Measurements from ENCODE around the gene RCC1. TPM values are rescaled to one million over a fixed set of nuclear protein-coding genes. Genes with fewer than 3 reads are reported as not detected.

Gene RCC1
- total and polyA plus RNA-seq, 2 experiments from 2014 or later, result 36.9 to 97.4 TPM

DNA sequence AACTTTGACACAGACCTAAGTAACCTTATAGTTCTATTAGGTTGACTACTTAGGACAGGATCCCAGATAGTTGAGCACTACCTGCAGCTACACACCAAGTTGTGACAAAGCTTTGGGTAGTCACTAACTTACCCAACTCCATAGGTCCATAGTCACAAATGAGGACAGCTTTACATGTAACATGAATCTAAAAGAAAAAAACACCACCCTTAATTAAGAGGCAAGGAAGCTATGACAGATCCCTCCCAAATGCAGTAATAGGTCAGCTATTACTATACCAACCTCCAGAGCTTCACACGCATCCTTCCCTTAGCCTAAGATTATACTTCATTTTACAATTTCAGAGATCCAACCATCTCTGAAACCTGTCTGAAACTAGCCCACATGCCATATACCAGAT, 73.6 kb downstream of the RCC1 start (continued):
- no peak for TF ChIP-seq CREB1 (CRISPR knock-in tag; IDR thresholded peaks at IDR 0.05; ENCODE audit: low read depth)
- TF ChIP-seq, protein P1, sequence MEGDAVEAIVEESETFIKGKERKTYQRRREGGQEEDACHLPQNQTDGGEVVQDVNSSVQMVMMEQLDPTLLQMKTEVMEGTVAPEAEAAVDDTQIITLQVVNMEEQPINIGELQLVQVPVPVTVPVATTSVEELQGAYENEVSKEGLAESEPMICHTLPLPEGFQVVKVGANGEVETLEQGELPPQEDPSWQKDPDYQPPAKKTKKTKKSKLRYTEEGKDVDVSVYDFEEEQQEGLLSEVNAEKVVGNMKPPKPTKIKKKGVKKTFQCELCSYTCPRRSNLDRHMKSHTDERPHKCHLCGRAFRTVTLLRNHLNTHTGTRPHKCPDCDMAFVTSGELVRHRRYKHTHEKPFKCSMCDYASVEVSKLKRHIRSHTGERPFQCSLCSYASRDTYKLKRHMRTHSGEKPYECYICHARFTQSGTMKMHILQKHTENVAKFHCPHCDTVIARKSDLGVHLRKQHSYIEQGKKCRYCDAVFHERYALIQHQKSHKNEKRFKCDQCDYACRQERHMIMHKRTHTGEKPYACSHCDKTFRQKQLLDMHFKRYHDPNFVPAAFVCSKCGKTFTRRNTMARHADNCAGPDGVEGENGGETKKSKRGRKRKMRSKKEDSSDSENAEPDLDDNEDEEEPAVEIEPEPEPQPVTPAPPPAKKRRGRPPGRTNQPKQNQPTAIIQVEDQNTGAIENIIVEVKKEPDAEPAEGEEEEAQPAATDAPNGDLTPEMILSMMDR (conservative IDR thresholded peaks at IDR 0.05; ENCODE audit: low read depth in 2 of 2), result no peak

DNA sequence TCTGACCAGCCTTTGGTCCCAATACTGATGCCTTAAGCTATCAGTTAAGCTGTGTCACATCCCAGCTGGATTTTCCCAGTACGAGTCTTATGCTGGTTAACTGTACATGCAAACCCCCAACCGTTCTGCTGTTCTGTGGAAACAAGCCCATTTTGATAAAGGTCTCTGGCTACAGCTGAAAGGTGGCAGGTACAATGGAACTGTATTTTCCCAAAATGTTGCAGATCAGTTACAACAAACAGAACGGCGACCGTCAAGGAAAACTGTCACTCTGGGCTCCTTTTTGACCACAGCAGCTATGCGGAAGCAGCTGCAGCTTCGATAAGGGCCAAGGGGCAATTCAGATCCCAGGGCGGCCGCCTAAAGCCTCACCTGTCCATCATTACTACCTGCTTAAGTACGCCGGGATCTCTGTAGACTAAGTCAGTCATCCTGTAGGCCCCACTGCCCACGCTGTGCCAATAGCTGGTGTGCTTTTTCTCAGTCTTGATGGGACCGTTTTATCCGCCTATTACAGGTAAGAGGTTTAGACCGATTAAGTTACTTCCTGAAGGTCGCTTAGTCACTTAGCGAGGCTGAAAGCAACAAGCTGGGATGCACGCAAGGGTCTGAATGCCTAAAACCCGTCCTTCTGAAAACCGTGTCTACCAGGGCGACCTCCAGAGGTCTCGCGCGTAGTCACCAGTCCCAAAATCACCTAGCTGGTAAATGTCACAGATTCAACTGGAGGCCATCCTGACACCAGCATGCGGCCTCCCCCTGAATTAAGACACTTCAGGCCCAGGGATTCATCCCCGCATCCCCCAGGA, 75.1 kb downstream of the RCC1 start:
- no peaks in the 10 kb centered on the region for H3K9me3 Mint-ChIP-seq
- ATAC-seq, result peak; percentile 39
- Histone ChIP-seq H3F3A (replicated peaks; ENCODE audit: low read depth) (peaks cover 52% of the 10 kb centered on the region), H4K20me1 (replicated peaks; ENCODE audit: insufficient read depth) (peaks cover 30% of the 10 kb centered on the region), H3K36me3 (ENCODE audit: insufficient read depth) (peaks cover 39% of the 10 kb centered on the region), H3K9me2 (ENCODE audit: insufficient read depth) (no peaks in the 10 kb centered on the region), H3K4me2 (peak overlapping the region; percentile 100), H3K4me1 (ENCODE audit: insufficient read depth) (peaks cover 19% of the 10 kb centered on the region), H2AFZ (no peak overlapping the region), H3K4me3 (peak overlapping the region; percentile 100), H3K27ac (ENCODE audit: low read depth) (peak overlapping the region; percentile 92), H3K79me2 (replicated peaks; ENCODE audit: insufficient read depth) (peaks cover 35% of the 10 kb centered on the region), H3K27me3 (ENCODE audit: insufficient read depth) (peaks cover 4% of the 10 kb centered on the region; the same call in 1 of the 2 replicates)
- H3K4me1 Mint-ChIP-seq, result peaks cover 18% of the 10 kb centered on the region
- peak; percentile 34 for DNase-seq (ENCODE audit: low spot score)
- H3K36me3 Mint-ChIP-seq (ENCODE audit: low read depth), result peaks cover 53% of the 10 kb centered on the region
- peak overlapping the region; percentile 96 for H3K27ac Mint-ChIP-seq
- H3K4me3 Mint-ChIP-seq, result peak overlapping the region; percentile 98
- H3K27me3 Mint-ChIP-seq (ENCODE audit: insufficient read depth, low read depth, poor library complexity), result peaks cover 19% of the 10 kb centered on the region
- TF ChIP-seq ZNF114 (CRISPR knock-in tag; IDR thresholded peaks at IDR 0.05) (no peak), ZNF331 (CRISPR knock-in tag; IDR thresholded peaks at IDR 0.05; ENCODE audit: low read depth) (no peak), POLR2AphosphoS5 (IDR thresholded peaks at IDR 0.05; ENCODE audit: low read depth) (peak; percentile 41; the same call in 1 of the 2 replicates), EZH2phosphoT487 (IDR thresholded peaks at IDR 0.05; ENCODE audit: unreplicated experiment) (no peak), CREB1 (CRISPR knock-in tag; IDR thresholded peaks at IDR 0.05; ENCODE audit: low read depth) (no peak), EZH2 (IDR thresholded peaks at IDR 0.05; ENCODE audit: low read depth, unreplicated experiment) (no peak), NANOG (IDR thresholded peaks at IDR 0.05; ENCODE audit: borderline replicate concordance) (no peak), JUNB (IDR thresholded peaks at IDR 0.05; ENCODE audit: unreplicated experiment) (no peak), STAT1 (IDR thresholded peaks at IDR 0.05; ENCODE audit: unreplicated experiment) (no peak)
- TF ChIP-seq, protein P2, sequence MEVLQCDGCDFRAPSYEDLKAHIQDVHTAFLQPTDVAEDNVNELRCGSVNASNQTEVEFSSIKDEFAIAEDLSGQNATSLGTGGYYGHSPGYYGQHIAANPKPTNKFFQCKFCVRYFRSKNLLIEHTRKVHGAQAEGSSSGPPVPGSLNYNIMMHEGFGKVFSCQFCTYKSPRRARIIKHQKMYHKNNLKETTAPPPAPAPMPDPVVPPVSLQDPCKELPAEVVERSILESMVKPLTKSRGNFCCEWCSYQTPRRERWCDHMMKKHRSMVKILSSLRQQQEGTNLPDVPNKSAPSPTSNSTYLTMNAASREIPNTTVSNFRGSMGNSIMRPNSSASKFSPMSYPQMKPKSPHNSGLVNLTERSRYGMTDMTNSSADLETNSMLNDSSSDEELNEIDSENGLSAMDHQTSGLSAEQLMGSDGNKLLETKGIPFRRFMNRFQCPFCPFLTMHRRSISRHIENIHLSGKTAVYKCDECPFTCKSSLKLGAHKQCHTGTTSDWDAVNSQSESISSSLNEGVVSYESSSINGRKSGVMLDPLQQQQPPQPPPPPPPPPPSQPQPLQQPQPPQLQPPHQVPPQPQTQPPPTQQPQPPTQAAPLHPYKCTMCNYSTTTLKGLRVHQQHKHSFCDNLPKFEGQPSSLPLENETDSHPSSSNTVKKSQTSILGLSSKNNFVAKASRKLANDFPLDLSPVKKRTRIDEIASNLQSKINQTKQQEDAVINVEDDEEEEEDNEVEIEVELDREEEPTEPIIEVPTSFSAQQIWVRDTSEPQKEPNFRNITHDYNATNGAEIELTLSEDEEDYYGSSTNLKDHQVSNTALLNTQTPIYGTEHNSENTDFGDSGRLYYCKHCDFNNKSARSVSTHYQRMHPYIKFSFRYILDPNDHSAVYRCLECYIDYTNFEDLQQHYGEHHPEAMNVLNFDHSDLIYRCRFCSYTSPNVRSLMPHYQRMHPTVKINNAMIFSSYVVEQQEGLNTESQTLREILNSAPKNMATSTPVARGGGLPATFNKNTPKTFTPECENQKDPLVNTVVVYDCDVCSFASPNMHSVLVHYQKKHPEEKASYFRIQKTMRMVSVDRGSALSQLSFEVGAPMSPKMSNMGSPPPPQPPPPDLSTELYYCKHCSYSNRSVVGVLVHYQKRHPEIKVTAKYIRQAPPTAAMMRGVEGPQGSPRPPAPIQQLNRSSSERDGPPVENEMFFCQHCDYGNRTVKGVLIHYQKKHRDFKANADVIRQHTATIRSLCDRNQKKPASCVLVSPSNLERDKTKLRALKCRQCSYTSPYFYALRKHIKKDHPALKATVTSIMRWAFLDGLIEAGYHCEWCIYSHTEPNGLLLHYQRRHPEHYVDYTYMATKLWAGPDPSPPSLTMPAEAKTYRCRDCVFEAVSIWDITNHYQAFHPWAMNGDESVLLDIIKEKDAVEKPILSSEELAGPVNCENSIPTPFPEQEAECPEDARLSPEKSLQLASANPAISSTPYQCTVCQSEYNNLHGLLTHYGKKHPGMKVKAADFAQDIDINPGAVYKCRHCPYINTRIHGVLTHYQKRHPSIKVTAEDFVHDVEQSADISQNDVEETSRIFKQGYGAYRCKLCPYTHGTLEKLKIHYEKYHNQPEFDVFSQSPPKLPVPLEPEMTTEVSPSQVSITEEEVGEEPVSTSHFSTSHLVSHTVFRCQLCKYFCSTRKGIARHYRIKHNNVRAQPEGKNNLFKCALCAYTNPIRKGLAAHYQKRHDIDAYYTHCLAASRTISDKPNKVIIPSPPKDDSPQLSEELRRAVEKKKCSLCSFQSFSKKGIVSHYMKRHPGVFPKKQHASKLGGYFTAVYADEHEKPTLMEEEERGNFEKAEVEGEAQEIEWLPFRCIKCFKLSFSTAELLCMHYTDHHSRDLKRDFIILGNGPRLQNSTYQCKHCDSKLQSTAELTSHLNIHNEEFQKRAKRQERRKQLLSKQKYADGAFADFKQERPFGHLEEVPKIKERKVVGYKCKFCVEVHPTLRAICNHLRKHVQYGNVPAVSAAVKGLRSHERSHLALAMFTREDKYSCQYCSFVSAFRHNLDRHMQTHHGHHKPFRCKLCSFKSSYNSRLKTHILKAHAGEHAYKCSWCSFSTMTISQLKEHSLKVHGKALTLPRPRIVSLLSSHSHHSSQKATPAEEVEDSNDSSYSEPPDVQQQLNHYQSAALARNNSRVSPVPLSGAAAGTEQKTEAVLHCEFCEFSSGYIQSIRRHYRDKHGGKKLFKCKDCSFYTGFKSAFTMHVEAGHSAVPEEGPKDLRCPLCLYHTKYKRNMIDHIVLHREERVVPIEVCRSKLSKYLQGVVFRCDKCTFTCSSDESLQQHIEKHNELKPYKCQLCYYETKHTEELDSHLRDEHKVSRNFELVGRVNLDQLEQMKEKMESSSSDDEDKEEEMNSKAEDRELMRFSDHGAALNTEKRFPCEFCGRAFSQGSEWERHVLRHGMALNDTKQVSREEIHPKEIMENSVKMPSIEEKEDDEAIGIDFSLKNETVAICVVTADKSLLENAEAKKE (CRISPR knock-in tag; IDR thresholded peaks at IDR 0.05), result no peak
- TF ChIP-seq, protein P3, sequence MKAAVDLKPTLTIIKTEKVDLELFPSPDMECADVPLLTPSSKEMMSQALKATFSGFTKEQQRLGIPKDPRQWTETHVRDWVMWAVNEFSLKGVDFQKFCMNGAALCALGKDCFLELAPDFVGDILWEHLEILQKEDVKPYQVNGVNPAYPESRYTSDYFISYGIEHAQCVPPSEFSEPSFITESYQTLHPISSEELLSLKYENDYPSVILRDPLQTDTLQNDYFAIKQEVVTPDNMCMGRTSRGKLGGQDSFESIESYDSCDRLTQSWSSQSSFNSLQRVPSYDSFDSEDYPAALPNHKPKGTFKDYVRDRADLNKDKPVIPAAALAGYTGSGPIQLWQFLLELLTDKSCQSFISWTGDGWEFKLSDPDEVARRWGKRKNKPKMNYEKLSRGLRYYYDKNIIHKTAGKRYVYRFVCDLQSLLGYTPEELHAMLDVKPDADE (IDR thresholded peaks at IDR 0.05), result no peak
- TF ChIP-seq, protein P1 (conservative IDR thresholded peaks at IDR 0.05; ENCODE audit: low read depth in 2 of 2), result peak in 1 of 2 experiments; percentile 37; a peak in 3 of 4 replicates

Data from GM23338 (cell line).